Measurements from ENCODE around the gene CCDC137. TPM values are rescaled to one million over a fixed set of nuclear protein-coding genes. Genes with fewer than 3 reads are reported as not detected.

CCDC137 gene
- total RNA-seq, 1 donor from 2014 or later: 0.96 TPM

DNA sequence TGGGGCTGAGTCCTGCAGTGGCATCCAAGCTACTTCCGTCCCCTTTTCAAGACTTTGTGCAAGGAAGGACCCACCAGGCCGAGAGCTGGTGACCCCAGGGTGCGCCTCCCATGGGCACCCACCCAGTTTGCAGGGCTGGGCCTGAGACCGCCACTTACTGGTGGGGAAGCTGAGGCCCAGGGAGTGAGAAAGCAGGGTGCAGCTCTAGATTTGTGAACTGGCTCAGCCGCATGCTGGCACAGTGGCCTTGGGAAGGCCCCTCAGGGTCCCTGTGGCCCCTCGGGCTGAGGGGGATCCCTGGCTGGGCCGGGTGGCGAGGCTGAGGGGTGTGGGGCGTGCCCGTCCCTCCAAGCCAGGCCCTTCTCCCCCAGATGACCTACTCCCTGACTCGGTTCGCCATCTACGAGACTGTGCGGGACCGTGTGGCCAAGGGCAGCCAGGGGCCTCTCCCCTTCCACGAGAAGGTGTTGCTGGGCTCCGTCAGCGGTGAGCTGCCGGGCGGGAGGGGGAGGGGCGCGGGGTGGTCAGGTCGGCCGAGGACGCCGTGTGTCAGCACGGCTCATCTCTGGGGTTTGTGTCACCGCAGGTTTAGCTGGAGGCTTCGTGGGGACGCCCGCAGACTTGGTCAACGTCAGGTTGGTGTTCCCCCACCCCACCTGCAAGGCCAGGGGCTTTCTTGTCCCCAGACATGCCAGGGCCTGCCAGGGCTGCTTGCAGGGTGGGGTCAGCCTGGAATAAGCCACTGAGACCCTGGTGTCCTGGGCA, 48.8 kb downstream of the CCDC137 start:
- no peak for DNase-seq (ENCODE audit: low spot score)

DNA sequence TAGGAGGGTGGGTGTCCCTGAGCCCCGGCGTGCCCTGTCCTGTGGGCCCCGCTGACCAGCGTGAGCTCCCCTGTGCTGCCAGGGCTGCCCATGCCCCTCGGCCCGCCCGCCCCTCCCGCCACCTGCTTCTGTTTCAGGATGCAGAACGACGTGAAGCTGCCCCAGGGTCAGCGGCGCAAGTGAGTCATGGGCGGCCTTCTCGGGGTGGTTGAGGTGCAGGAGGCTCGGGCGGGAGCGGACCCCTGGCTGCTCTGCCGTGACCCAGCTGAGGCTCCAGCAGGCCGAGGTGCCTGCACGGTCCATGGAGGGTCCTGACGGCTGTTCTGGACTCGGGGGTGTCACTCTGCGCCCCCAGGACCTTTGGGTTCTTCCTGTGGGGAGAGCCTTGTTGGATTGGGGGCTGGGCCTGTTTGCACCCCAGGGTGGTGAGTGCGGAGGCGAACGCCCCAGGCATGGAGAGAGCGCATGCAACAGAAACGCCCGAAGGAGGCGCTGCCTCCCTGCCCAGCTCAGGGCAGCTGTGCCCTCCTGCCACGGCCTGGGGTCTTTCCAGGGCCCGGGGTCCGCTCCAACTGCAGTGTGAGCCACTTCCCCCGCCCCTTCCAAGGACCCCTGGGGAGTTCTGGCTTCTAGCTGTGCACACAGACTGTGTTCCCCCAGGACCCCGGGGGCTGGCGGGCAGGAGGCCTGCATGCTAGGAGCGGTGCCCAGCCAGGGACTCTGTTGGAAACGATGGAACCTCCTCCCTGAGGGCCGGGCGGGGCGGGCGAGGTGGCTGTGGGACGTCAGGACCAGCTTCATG, 49.5 kb downstream of the CCDC137 start:
- no peak for DNase-seq (ENCODE audit: low spot score)

GRCh38 chr17:81716674-81716996, 50.1 kb downstream of the CCDC137 start:
- no peak for DNase-seq (ENCODE audit: low spot score)

- DNase-seq (ENCODE audit: low spot score): no peak
Observed at GRCh38 chr17:81717049-81717765, 50.7 kb downstream of the CCDC137 start.

DNA sequence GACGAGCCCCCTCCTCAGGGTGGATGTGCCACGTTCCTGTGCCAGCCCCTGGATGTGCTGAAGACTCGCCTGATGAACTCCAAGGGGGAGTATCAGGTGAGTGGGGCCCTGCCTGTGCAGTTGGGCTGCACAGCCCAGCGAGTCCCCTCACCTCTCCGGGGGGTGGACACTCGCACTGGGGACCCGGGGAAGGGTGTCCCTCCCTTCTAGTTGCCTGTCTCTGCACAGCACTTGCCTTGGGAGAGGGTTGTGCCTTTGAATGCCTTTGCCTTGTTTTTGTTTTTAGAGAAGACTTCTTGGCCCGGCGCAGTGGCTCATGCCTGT, 51.2 kb downstream of the CCDC137 start:
- no peak for DNase-seq (ENCODE audit: low spot score)

- DNase-seq (ENCODE audit: low spot score): no peak
Observed at GRCh38 chr17:81719410-81720266, 53.1 kb downstream of the CCDC137 start.

DNA sequence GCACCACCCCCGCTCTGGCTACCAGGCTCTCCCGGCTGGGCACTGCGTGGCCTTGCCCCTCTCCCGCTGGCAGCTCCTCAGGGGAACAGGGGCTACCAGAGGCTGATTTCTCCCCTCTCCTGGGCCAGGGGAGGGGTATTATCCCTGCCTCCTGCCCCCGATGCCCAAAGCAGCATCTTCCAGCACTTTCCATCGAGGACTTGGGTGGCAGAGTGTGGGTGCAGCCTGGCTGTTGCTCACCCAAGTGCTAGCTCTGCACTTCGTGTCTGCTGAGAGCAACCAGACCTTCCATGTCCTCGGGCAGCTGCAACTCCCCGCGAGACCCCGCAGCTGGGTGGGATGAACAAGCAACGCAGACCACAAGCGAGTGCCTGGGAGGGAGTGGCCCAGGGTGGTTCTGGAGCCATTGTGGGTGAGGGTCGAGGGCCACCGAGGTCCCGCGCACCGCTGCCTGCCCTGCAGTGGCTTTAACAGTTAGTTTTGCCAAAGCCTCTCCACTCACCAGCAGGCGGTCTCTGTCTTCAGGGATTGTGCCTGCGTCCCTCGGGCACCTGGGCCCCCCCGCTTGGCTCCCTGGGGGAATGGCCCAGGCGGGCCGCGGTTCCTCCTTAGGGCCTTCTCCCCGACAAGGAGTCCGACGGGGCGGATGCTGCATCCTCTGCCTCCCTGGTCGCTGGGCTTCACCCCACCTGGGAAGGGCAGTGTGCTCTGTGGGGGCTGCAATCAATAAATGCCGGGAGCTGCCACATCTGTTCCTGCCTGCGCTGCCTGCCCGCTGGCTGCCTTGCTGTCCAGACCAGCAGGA, 53.9 kb downstream of the CCDC137 start:
- no peak for DNase-seq (ENCODE audit: low spot score)

- DNase-seq (ENCODE audit: low spot score): no peak
Observed at GRCh38 chr17:81722184-81723120, 55.9 kb downstream of the CCDC137 start.

Other genes starting within 250 kb of the CCDC137 start
- gene ACTG1, start 153.9 kb upstream of the CCDC137 start, total RNA-seq (ENCODE audit: insufficient read depth, low replicate concordance): 3,050 TPM
- gene FSCN2, start 138.4 kb upstream of the CCDC137 start, total RNA-seq (ENCODE audit: insufficient read depth, low replicate concordance): 2.2 TPM
- 26.0 TPM for gene FAAP100, start 114.4 kb upstream of the CCDC137 start, total RNA-seq (ENCODE audit: insufficient read depth, low replicate concordance)
- 86.9 TPM for gene NPLOC4, start 29.6 kb upstream of the CCDC137 start, total RNA-seq (ENCODE audit: insufficient read depth, low replicate concordance)
- gene TSPAN10, start 29.5 kb upstream of the CCDC137 start, total RNA-seq (ENCODE audit: insufficient read depth, low replicate concordance): 0.96 TPM
- not detected for gene PDE6G, start 10.2 kb upstream of the CCDC137 start, total RNA-seq (ENCODE audit: insufficient read depth, low replicate concordance)
- gene OXLD1, start 132 bp upstream of the CCDC137 start, total RNA-seq (ENCODE audit: insufficient read depth, low replicate concordance): 20.7 TPM
- gene ARL16, start 17.1 kb downstream of the CCDC137 start, total RNA-seq (ENCODE audit: insufficient read depth, low replicate concordance): 21.2 TPM
- gene HGS, start 17.3 kb downstream of the CCDC137 start, total RNA-seq (ENCODE audit: insufficient read depth, low replicate concordance): 48.9 TPM
- not detected for gene MRPL12, start 36.6 kb downstream of the CCDC137 start, total RNA-seq (ENCODE audit: insufficient read depth, low replicate concordance)
- 3.1 TPM for gene SLC25A10, start 45.5 kb downstream of the CCDC137 start, total RNA-seq (ENCODE audit: insufficient read depth, low replicate concordance)
- gene GCGR, start 137.4 kb downstream of the CCDC137 start, total RNA-seq (ENCODE audit: insufficient read depth, low replicate concordance): 2.9 TPM
- gene MCRIP1, start 166.6 kb downstream of the CCDC137 start, total RNA-seq (ENCODE audit: insufficient read depth, low replicate concordance): 64.0 TPM
- 4.1 TPM for gene PPP1R27, start 168.3 kb downstream of the CCDC137 start, total RNA-seq (ENCODE audit: insufficient read depth, low replicate concordance)
- gene P4HB, start 193.8 kb downstream of the CCDC137 start, total RNA-seq (ENCODE audit: insufficient read depth, low replicate concordance): 844 TPM
- 57.5 TPM for gene ARHGDIA, start 204.6 kb downstream of the CCDC137 start, total RNA-seq (ENCODE audit: insufficient read depth, low replicate concordance)
- 96.8 TPM for gene ALYREF, start 224.8 kb downstream of the CCDC137 start, total RNA-seq (ENCODE audit: insufficient read depth, low replicate concordance)
- 103 TPM for gene ANAPC11, start 225.0 kb downstream of the CCDC137 start, total RNA-seq (ENCODE audit: insufficient read depth, low replicate concordance)
- gene NPB, start 235.5 kb downstream of the CCDC137 start, total RNA-seq (ENCODE audit: insufficient read depth, low replicate concordance): 1.4 TPM
- 21.2 TPM for gene PCYT2, start 244.7 kb downstream of the CCDC137 start, total RNA-seq (ENCODE audit: insufficient read depth, low replicate concordance)

All from umbilical cord (tissue), 2 donors.